Common myeloid progenitor, CD34-positive (primary cell): ENCODE data around the gene SPEG.

ENCODE experiments used
- CTCF ChIA-PET: fragments of 350-600 bp; sonication (Branson Sonifier 250); formaldehyde crosslinking; loops from one replicate; lab custom pipeline; 2021; ENCODE audit warnings: antibody characterized with exemption; lab: Charles Lee
- POLR2A ChIA-PET: fragments of 350-600 bp; sonication (Branson Sonifier 250); formaldehyde crosslinking; loops from one replicate; lab custom pipeline; 2021; ENCODE audit warnings: antibody characterized with exemption; lab: Charles Lee
- DNase-seq, 3 donors: peaks; one replicate each; pipeline versions ENCODE4 v3.0.0 to v3.0.0-alpha.2; 2013
- H3K27ac ChIP-seq, 2 experiments: 1 replicate in 1 of 2; 2 replicates in 1 of 2; pipeline ENCODE4 v1.7.0; 2013; ENCODE audit warnings: inconsistent platforms in 2 of 2, low read length in 2 of 2, mild to moderate bottlenecking in 2 of 2, low read depth in 1 of 2, moderate library complexity in 1 of 2; ENCODE audit not compliant: severe bottlenecking in 2 of 2, insufficient read depth in 1 of 2, poor library complexity in 1 of 2
- H3K27me3 ChIP-seq, 5 experiments: replicated peaks in 2 of 5; 1 replicate in 3 of 5; 2 replicates in 2 of 5; pipeline versions ENCODE4 v1.6.1 to v1.7.0; 2013; ENCODE audit warnings: low read length in 4 of 5, mild to moderate bottlenecking in 2 of 5, moderate library complexity in 2 of 5, inconsistent platforms in 1 of 5; ENCODE audit not compliant: insufficient read depth in 5 of 5, control insufficient read depth in 4 of 5
- H3K36me3 ChIP-seq, 4 experiments: 1 replicate in 2 of 4; 2 replicates in 2 of 4; pipeline versions ENCODE4 v1.6.1 to v1.7.0; 2013; ENCODE audit warnings: low read length in 3 of 4, control low read depth in 1 of 4, mild to moderate bottlenecking in 1 of 4; ENCODE audit not compliant: control insufficient read depth in 4 of 4, insufficient read depth in 4 of 4
- H3K4me1 ChIP-seq, 4 experiments: 1 replicate in 3 of 4; 2 replicates in 1 of 4; pipeline versions ENCODE4 v1.6.1 to v1.7.1; 2013; ENCODE audit warnings: low read length in 3 of 4, mild to moderate bottlenecking in 3 of 4, control low read depth in 1 of 4, inconsistent platforms in 1 of 4, moderate library complexity in 1 of 4; ENCODE audit not compliant: control insufficient read depth in 4 of 4, insufficient read depth in 4 of 4; ENCODE audit errors: control extremely low read depth in 1 of 4
- H3K4me3 ChIP-seq, 7 experiments: 1 replicate in 4 of 7; 2 replicates in 3 of 7; pipeline versions ENCODE4 v1.5.1 to v1.7.0; 2013; ENCODE audit warnings: mild to moderate bottlenecking in 7 of 7, low read length in 6 of 7, moderate library complexity in 6 of 7, inconsistent platforms in 2 of 7, low read depth in 2 of 7, control low read depth in 1 of 7; ENCODE audit not compliant: insufficient read depth in 4 of 7, control insufficient read depth in 1 of 7; ENCODE audit errors: extremely low read depth in 1 of 7
- H3K9me3 ChIP-seq, 5 experiments: 1 replicate in 4 of 5; 2 replicates in 1 of 5; pipeline versions ENCODE4 v1.6.1 to v1.7.1; 2013; ENCODE audit warnings: low read length in 4 of 5, mild to moderate bottlenecking in 2 of 5, inconsistent platforms in 1 of 5, low read depth in 1 of 5, moderate library complexity in 1 of 5; ENCODE audit not compliant: control insufficient read depth in 4 of 5, insufficient read depth in 2 of 5; ENCODE audit errors: control extremely low read depth in 1 of 5
- WGBS: methylation state at CpG from one replicate; pipeline ENCODE4 v1.1.5; 2013; ENCODE audit not compliant: insufficient coverage; 5-methylcytosine and 5-hydroxymethylcytosine counted together

The SPEG gene

DNA sequence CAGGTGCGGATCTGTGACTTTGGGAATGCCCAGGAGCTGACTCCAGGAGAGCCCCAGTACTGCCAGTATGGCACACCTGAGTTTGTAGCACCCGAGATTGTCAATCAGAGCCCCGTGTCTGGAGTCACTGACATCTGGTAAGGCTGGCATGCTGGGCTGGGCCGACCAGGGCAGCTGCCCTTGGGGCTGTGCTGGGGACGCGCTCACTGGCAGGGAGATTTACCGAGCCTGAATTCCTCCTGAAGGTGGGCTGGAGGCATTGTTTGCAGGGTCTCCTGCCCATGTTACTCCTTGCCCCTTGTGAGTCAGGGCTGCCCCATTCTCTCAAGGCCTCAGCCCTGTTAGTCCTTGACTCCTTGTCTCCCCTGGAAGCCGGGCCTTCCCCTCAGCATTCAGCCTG lies 45.4 kb downstream of the SPEG start:
- ChIA-PET CTCF (interaction anchor here (0.6 to 60.5 kb wide), 4 partner anchors 15 to 44 kb away, joined by 3 to 1724 read pairs (median 42); partner anchors contain the start of genes ASIC4, CHPF and TMEM198), POLR2A (no interaction called here)
- no peak overlapping the region for H3K27ac ChIP-seq
- no peaks in the 10 kb centered on the region for H3K9me3 ChIP-seq
- H3K27me3 ChIP-seq = peaks cover 0 to 58% (median 26%) of the 10 kb centered on the region in 5 experiments
- DNase-seq = no peak
- WGBS = 90% methylated on average over 7 of the region's 8 CpGs
- peaks cover 0 to 18% (median 12%) of the 10 kb centered on the region in 4 experiments for H3K4me1 ChIP-seq
- no peaks in the 10 kb centered on the region for H3K36me3 ChIP-seq
- no peak overlapping the region for H3K4me3 ChIP-seq

- Histone ChIP-seq H3K9me3 (no peaks in the 10 kb centered on the region), H3K4me1 (peaks cover 0 to 18% (median 12%) of the 10 kb centered on the region in 4 experiments), H3K27ac (no peak overlapping the region), H3K4me3 (no peak overlapping the region), H3K36me3 (no peaks in the 10 kb centered on the region), H3K27me3 (peaks cover 0 to 75% (median 43%) of the 10 kb centered on the region in 5 experiments)
- POLR2A ChIA-PET = interaction anchor here (0.9 to 1.0 kb wide), 2 partner anchors 13 to 38 kb away, joined by 3 read pairs; a partner anchor contains a TSS
- no peak for DNase-seq
- WGBS = 75% methylated on average over 12 of the region's 17 CpGs
- CTCF ChIA-PET = interaction anchor here (0.8 to 60.5 kb wide), 11 partner anchors 9 to 160 kb away, joined by 3 to 1724 read pairs (median 6); partner anchors contain the start of genes ASIC4, CHPF, GMPPA and TMEM198
Observed at GRCh38 chr2:219482674-219483405, 48.2 kb downstream of the SPEG start.

GRCh38 chr2:219483451-219484342 lies 49.1 kb downstream of the SPEG start:
- no peak overlapping the region for H3K27ac ChIP-seq
- WGBS = 16% methylated on average over 52 of the region's 58 CpGs
- peak overlapping the region in 4 of 7 experiments; percentile 3 to 62 (median 38) for H3K4me3 ChIP-seq
- POLR2A ChIA-PET = interaction anchor here (1.6 kb wide), 1 partner anchor 11 kb away, joined by 3 read pairs; no protein-coding TSS in a partner anchor
- no peaks in the 10 kb centered on the region for H3K36me3 ChIP-seq
- DNase-seq = peak in 1 of 3 donors; percentile 10
- peaks cover 0 to 83% (median 43%) of the 10 kb centered on the region in 5 experiments for H3K27me3 ChIP-seq
- H3K9me3 ChIP-seq = no peaks in the 10 kb centered on the region
- CTCF ChIA-PET = interaction anchor here (0.6 to 60.5 kb wide), 11 partner anchors 8 to 66 kb away, joined by 3 to 1724 read pairs (median 6); partner anchors contain the start of genes ASIC4, CHPF, GMPPA and TMEM198
- peaks cover 0 to 18% (median 12%) of the 10 kb centered on the region in 4 experiments for H3K4me1 ChIP-seq

- H3K27me3 ChIP-seq = peaks cover 0 to 84% (median 43%) of the 10 kb centered on the region in 5 experiments
Observed at GRCh38 chr2:219484343-219485200, 49.9 kb downstream of the SPEG start.

DNA sequence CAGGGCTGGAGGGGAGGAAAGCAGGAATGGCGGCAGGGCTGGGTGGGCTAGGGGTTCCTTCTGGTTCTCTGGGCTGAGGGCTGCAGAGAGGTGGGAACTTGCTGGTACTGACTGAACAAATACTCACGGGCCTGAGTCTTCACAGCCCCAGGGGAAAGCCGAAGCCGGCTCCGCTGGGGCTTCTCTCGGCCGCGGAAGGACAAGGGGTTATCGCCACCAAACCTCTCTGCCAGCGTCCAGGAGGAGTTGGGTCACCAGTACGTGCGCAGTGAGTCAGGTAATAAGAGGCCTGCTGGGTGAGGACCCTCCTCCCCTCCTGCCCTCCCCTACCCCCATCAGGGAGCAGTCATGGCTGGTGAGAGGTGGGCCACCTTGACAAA lies 50.5 kb downstream of the SPEG start:
- ChIA-PET POLR2A (no interaction called here), CTCF (interaction anchor here (1.2 to 60.5 kb wide), 6 partner anchors 9 to 157 kb away, joined by 3 to 1724 read pairs (median 12); partner anchors contain the start of genes ASIC4, CHPF and TMEM198)
- Histone ChIP-seq H3K9me3 (no peaks in the 10 kb centered on the region), H3K27ac (no peak overlapping the region), H3K4me1 (peaks cover 0 to 18% (median 12%) of the 10 kb centered on the region in 4 experiments), H3K27me3 (peaks cover 0 to 82% (median 41%) of the 10 kb centered on the region in 5 experiments), H3K36me3 (no peaks in the 10 kb centered on the region), H3K4me3 (no peak overlapping the region)
- no peak for DNase-seq
- WGBS = 69% methylated on average over 8 of the region's 12 CpGs

More at GRCh38 chr2:219484343-219485200, 49.9 kb downstream of the SPEG start:
- POLR2A ChIA-PET = interaction anchor here (1.6 kb wide), 1 partner anchor 10 kb away, joined by 3 read pairs; no protein-coding TSS in a partner anchor
- Histone ChIP-seq H3K9me3 (no peaks in the 10 kb centered on the region), H3K4me3 (peak overlapping the region in 4 of 7 experiments; percentile 3 to 62 (median 38)), H3K36me3 (no peaks in the 10 kb centered on the region), H3K27ac (no peak overlapping the region), H3K4me1 (peaks cover 0 to 18% (median 12%) of the 10 kb centered on the region in 4 experiments)
- under 1% methylated on average over 76 of the region's 89 CpGs for WGBS
- CTCF ChIA-PET = interaction anchor here (0.6 to 60.5 kb wide), 9 partner anchors 8 to 157 kb away, joined by 3 to 1724 read pairs (median 12); partner anchors contain the start of genes ASIC4, CHPF and TMEM198
- DNase-seq = peak in 2 of 3 donors; percentile 24 to 26
